ENCODE data around the gene TBC1D14. TPM values are rescaled to one million over a fixed set of nuclear protein-coding genes. Genes with fewer than 3 reads are reported as not detected.

Gene TBC1D14
- total and polyA plus RNA-seq, 9 of the 15 experiments (the other 6 are each of a cell fraction or from before 2014, with no cell fraction given) = 2.1 to 59.6 (median 44.8) TPM

DNA sequence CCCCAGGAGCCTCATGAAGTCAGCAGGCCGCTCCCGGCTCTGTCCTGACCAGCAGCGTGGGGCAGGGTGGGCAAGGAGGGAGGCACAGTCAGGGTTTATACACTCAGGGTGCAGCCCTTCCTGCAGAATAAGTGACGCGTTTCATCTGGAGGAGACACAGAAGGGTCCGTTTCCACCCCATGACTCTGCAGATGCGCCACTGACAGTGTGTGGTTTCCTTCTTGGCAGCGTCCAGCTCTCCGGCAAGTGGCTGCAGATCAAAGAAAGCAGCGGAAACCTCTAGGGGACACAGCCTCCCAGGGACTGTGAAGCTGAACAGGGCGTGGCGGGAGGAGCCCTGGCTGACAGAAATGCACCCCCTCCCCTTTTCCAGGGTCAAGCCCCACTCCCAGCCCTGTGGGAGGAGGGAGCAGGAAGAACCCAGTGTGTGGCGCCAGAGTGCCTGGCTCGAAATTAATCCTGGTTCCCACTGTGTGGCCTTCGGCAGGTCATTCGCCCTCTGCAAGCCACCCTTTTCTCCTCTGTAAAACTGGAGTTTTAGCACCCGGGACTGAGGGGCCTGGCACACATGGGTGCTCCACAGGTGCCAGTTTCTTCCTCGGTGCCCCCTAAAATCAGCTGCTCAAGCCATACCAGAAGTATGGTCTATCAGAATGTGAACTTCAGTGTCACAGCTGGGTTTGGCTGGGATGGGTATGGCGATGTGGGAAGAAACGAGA lies 17.3 kb upstream of the TBC1D14 start (continued):
- TF ChIP-seq, protein P1, sequence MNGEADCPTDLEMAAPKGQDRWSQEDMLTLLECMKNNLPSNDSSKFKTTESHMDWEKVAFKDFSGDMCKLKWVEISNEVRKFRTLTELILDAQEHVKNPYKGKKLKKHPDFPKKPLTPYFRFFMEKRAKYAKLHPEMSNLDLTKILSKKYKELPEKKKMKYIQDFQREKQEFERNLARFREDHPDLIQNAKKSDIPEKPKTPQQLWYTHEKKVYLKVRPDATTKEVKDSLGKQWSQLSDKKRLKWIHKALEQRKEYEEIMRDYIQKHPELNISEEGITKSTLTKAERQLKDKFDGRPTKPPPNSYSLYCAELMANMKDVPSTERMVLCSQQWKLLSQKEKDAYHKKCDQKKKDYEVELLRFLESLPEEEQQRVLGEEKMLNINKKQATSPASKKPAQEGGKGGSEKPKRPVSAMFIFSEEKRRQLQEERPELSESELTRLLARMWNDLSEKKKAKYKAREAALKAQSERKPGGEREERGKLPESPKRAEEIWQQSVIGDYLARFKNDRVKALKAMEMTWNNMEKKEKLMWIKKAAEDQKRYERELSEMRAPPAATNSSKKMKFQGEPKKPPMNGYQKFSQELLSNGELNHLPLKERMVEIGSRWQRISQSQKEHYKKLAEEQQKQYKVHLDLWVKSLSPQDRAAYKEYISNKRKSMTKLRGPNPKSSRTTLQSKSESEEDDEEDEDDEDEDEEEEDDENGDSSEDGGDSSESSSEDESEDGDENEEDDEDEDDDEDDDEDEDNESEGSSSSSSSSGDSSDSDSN (IDR thresholded peaks at IDR 0.05; ENCODE audit: borderline replicate concordance in 1 of 2, low read depth in 2 of 2, low read length in 2 of 2) = no peak
- TF ChIP-seq, protein P2, sequence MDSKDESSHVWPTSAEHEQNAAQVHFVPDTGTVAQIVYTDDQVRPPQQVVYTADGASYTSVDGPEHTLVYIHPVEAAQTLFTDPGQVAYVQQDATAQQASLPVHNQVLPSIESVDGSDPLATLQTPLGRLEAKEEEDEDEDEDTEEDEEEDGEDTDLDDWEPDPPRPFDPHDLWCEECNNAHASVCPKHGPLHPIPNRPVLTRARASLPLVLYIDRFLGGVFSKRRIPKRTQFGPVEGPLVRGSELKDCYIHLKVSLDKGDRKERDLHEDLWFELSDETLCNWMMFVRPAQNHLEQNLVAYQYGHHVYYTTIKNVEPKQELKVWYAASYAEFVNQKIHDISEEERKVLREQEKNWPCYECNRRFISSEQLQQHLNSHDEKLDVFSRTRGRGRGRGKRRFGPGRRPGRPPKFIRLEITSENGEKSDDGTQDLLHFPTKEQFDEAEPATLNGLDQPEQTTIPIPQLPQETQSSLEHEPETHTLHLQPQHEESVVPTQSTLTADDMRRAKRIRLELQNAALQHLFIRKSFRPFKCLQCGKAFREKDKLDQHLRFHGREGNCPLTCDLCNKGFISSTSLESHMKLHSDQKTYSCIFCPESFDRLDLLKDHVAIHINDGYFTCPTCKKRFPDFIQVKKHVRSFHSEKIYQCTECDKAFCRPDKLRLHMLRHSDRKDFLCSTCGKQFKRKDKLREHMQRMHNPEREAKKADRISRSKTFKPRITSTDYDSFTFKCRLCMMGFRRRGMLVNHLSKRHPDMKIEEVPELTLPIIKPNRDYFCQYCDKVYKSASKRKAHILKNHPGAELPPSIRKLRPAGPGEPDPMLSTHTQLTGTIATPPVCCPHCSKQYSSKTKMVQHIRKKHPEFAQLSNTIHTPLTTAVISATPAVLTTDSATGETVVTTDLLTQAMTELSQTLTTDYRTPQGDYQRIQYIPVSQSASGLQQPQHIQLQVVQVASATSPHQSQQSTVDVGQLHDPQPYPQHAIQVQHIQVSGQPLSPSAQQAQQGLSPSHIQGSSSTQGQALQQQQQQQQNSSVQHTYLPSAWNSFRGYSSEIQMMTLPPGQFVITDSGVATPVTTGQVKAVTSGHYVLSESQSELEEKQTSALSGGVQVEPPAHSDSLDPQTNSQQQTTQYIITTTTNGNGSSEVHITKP (IDR thresholded peaks at IDR 0.05; ENCODE audit: partially characterized antibody) = peak; percentile 80
- TF ChIP-seq CEBPB (tag; IDR thresholded peaks at IDR 0.05) (no peak), POLR2AphosphoS5 (IDR thresholded peaks at IDR 0.05; ENCODE audit: control insufficient read depth, insufficient read depth, low read depth, low read length) (no peak), MAFG (tag; conservative IDR thresholded peaks at IDR 0.05) (peak; percentile 37), TEAD4 (IDR thresholded peaks at IDR 0.05; ENCODE audit: low read length) (no peak), TEAD4 (CRISPR knock-in tag; IDR thresholded peaks at IDR 0.05; ENCODE audit: borderline replicate concordance) (0 out of 2 replicates have a peak, but pooled peaks have one; percentile 31), ZNF79 (CRISPR knock-in tag; IDR thresholded peaks at IDR 0.05; ENCODE audit: low read depth) (no peak), ZNF778 (CRISPR knock-in tag; IDR thresholded peaks at IDR 0.05) (no peak), TARDBP (IDR thresholded peaks at IDR 0.05) (0 out of 2 replicates have a peak, but pooled peaks have one; percentile 30), ZNF217 (CRISPR knock-in tag; IDR thresholded peaks at IDR 0.05) (no peak), HMGN3 (IDR thresholded peaks at IDR 0.05; ENCODE audit: borderline replicate concordance, extremely low read depth, insufficient read length, low read depth, low read length) (peak; percentile 32), ZNF146 (CRISPR knock-in tag; IDR thresholded peaks at IDR 0.05; ENCODE audit: unreplicated experiment) (no peak), ZNF695 (CRISPR knock-in tag; IDR thresholded peaks at IDR 0.05) (no peak), RFX7 (CRISPR knock-in tag; IDR thresholded peaks at IDR 0.05) (no peak)
- TF ChIP-seq, protein P3, sequence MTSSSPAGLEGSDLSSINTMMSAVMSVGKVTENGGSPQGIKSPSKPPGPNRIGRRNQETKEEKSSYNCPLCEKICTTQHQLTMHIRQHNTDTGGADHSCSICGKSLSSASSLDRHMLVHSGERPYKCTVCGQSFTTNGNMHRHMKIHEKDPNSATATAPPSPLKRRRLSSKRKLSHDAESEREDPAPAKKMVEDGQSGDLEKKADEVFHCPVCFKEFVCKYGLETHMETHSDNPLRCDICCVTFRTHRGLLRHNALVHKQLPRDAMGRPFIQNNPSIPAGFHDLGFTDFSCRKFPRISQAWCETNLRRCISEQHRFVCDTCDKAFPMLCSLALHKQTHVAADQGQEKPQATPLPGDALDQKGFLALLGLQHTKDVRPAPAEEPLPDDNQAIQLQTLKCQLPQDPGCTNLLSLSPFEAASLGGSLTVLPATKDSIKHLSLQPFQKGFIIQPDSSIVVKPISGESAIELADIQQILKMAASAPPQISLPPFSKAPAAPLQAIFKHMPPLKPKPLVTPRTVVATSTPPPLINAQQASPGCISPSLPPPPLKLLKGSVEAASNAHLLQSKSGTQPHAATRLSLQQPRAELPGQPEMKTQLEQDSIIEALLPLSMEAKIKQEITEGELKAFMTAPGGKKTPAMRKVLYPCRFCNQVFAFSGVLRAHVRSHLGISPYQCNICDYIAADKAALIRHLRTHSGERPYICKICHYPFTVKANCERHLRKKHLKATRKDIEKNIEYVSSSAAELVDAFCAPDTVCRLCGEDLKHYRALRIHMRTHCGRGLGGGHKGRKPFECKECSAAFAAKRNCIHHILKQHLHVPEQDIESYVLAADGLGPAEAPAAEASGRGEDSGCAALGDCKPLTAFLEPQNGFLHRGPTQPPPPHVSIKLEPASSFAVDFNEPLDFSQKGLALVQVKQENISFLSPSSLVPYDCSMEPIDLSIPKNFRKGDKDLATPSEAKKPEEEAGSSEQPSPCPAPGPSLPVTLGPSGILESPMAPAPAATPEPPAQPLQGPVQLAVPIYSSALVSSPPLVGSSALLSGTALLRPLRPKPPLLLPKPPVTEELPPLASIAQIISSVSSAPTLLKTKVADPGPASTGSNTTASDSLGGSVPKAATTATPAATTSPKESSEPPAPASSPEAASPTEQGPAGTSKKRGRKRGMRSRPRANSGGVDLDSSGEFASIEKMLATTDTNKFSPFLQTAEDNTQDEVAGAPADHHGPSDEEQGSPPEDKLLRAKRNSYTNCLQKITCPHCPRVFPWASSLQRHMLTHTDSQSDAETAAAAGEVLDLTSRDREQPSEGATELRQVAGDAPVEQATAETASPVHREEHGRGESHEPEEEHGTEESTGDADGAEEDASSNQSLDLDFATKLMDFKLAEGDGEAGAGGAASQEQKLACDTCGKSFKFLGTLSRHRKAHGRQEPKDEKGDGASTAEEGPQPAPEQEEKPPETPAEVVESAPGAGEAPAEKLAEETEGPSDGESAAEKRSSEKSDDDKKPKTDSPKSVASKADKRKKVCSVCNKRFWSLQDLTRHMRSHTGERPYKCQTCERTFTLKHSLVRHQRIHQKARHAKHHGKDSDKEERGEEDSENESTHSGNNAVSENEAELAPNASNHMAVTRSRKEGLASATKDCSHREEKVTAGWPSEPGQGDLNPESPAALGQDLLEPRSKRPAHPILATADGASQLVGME (CRISPR knock-in tag; IDR thresholded peaks at IDR 0.05) = no peak

Measured in K562 (cell line).